ENCODE results near the gene PRKAG2.

The PRKAG2 gene

GRCh38 chr7:151761231-151761630, 115.7 kb downstream of the PRKAG2 start:
- H3K27ac ChIP-seq (ENCODE audit: insufficient read depth, low read depth, low read length, poor library complexity, severe bottlenecking), result no peak overlapping the region
- 88 to 98% methylated on average over 2 to 3 of the region's 3 CpGs for WGBS, 2 experiments
- H3K27me3 ChIP-seq (ENCODE audit: control insufficient read depth, insufficient read depth, low read length, poor library complexity, severe bottlenecking), result peaks cover 3% of the 10 kb centered on the region
- no peaks in the 10 kb centered on the region for H3K9me3 ChIP-seq (ENCODE audit: control insufficient read depth, low read length)
- peaks cover 9% of the 10 kb centered on the region for H3K4me1 ChIP-seq (ENCODE audit: control insufficient read depth, insufficient read depth, low read length)
- H3K36me3 ChIP-seq (ENCODE audit: control insufficient read depth, insufficient read depth, low read length), result no peaks in the 10 kb centered on the region
- no peak overlapping the region for H3K4me3 ChIP-seq (ENCODE audit: insufficient read depth, low read depth, low read length)

GRCh38 chr7:151759591-151760042, 117.3 kb downstream of the PRKAG2 start:
- H3K36me3 ChIP-seq (ENCODE audit: control insufficient read depth, insufficient read depth, low read length), result no peaks in the 10 kb centered on the region
- H3K27ac ChIP-seq (ENCODE audit: insufficient read depth, low read depth, low read length, poor library complexity, severe bottlenecking), result no peak overlapping the region
- H3K9me3 ChIP-seq (ENCODE audit: control insufficient read depth, low read length), result no peaks in the 10 kb centered on the region
- H3K4me3 ChIP-seq (ENCODE audit: insufficient read depth, low read depth, low read length), result no peak overlapping the region
- peaks cover 13% of the 10 kb centered on the region for H3K4me1 ChIP-seq (ENCODE audit: control insufficient read depth, insufficient read depth, low read length)
- H3K27me3 ChIP-seq (ENCODE audit: control insufficient read depth, insufficient read depth, low read length, poor library complexity, severe bottlenecking), result peaks cover 3% of the 10 kb centered on the region
- 57 to 58% methylated on average over 9 of the region's 9 CpGs for WGBS, 2 experiments

GRCh38 chr7:151758622-151759540, 118.0 kb downstream of the PRKAG2 start:
- Histone ChIP-seq H3K4me1 (ENCODE audit: control insufficient read depth, insufficient read depth, low read length) (peaks cover 13% of the 10 kb centered on the region), H3K27me3 (ENCODE audit: control insufficient read depth, insufficient read depth, low read length, poor library complexity, severe bottlenecking) (peaks cover 3% of the 10 kb centered on the region), H3K9me3 (ENCODE audit: control insufficient read depth, low read length) (no peaks in the 10 kb centered on the region), H3K27ac (ENCODE audit: insufficient read depth, low read depth, low read length, poor library complexity, severe bottlenecking) (no peak overlapping the region), H3K36me3 (ENCODE audit: control insufficient read depth, insufficient read depth, low read length) (no peaks in the 10 kb centered on the region), H3K4me3 (ENCODE audit: insufficient read depth, low read depth, low read length) (no peak overlapping the region)
- WGBS, 2 experiments, result 91 to 92% methylated on average over 18 of the region's 18 CpGs

GRCh38 chr7:151757274-151757673, 119.6 kb downstream of the PRKAG2 start:
- Histone ChIP-seq H3K27me3 (ENCODE audit: control insufficient read depth, insufficient read depth, low read length, poor library complexity, severe bottlenecking) (peaks cover 3% of the 10 kb centered on the region), H3K9me3 (ENCODE audit: control insufficient read depth, low read length) (no peaks in the 10 kb centered on the region), H3K36me3 (ENCODE audit: control insufficient read depth, insufficient read depth, low read length) (no peaks in the 10 kb centered on the region), H3K4me1 (ENCODE audit: control insufficient read depth, insufficient read depth, low read length) (peaks cover 13% of the 10 kb centered on the region), H3K27ac (ENCODE audit: insufficient read depth, low read depth, low read length, poor library complexity, severe bottlenecking) (no peak overlapping the region), H3K4me3 (ENCODE audit: insufficient read depth, low read depth, low read length) (no peak overlapping the region)
- 78 to 79% methylated on average over 8 of the region's 8 CpGs for WGBS, 2 experiments

GRCh38 chr7:151756866-151757265, 120.0 kb downstream of the PRKAG2 start:
- Histone ChIP-seq H3K9me3 (ENCODE audit: control insufficient read depth, low read length) (no peaks in the 10 kb centered on the region), H3K27ac (ENCODE audit: insufficient read depth, low read depth, low read length, poor library complexity, severe bottlenecking) (no peak overlapping the region)

GRCh38 chr7:151756076-151756731, 120.7 kb downstream of the PRKAG2 start:
- no peak overlapping the region for H3K27ac ChIP-seq (ENCODE audit: insufficient read depth, low read depth, low read length, poor library complexity, severe bottlenecking)
- no peaks in the 10 kb centered on the region for H3K36me3 ChIP-seq (ENCODE audit: control insufficient read depth, insufficient read depth, low read length)
- H3K4me3 ChIP-seq (ENCODE audit: insufficient read depth, low read depth, low read length), result no peak overlapping the region
- no peaks in the 10 kb centered on the region for H3K9me3 ChIP-seq (ENCODE audit: control insufficient read depth, low read length)
- 91 to 93% methylated on average over 19 of the region's 19 CpGs for WGBS, 2 experiments
- no peaks in the 10 kb centered on the region for H3K27me3 ChIP-seq (ENCODE audit: control insufficient read depth, insufficient read depth, low read length, poor library complexity, severe bottlenecking)
- H3K4me1 ChIP-seq (ENCODE audit: control insufficient read depth, insufficient read depth, low read length), result peaks cover 13% of the 10 kb centered on the region

More at GRCh38 chr7:151756866-151757265, 120.0 kb downstream of the PRKAG2 start:
- no peak overlapping the region for H3K4me3 ChIP-seq (ENCODE audit: insufficient read depth, low read depth, low read length)
- no peaks in the 10 kb centered on the region for H3K36me3 ChIP-seq (ENCODE audit: control insufficient read depth, insufficient read depth, low read length)
- H3K4me1 ChIP-seq (ENCODE audit: control insufficient read depth, insufficient read depth, low read length), result peaks cover 13% of the 10 kb centered on the region
- no peaks in the 10 kb centered on the region for H3K27me3 ChIP-seq (ENCODE audit: control insufficient read depth, insufficient read depth, low read length, poor library complexity, severe bottlenecking)
- 72 to 73% methylated on average over 13 of the region's 13 CpGs for WGBS, 2 experiments

- no peaks in the 10 kb centered on the region for H3K36me3 ChIP-seq (ENCODE audit: control insufficient read depth, insufficient read depth, low read length)
- H3K4me3 ChIP-seq (ENCODE audit: insufficient read depth, low read depth, low read length), result no peak overlapping the region
- no peaks in the 10 kb centered on the region for H3K27me3 ChIP-seq (ENCODE audit: control insufficient read depth, insufficient read depth, low read length, poor library complexity, severe bottlenecking)
- H3K27ac ChIP-seq (ENCODE audit: insufficient read depth, low read depth, low read length, poor library complexity, severe bottlenecking), result no peak overlapping the region
- H3K9me3 ChIP-seq (ENCODE audit: control insufficient read depth, low read length), result no peaks in the 10 kb centered on the region
- 91 to 92% methylated on average over 11 of the region's 11 CpGs for WGBS, 2 experiments
- peaks cover 13% of the 10 kb centered on the region for H3K4me1 ChIP-seq (ENCODE audit: control insufficient read depth, insufficient read depth, low read length)
Measured at GRCh38 chr7:151755131-151755801, 121.6 kb downstream of the PRKAG2 start.

GRCh38 chr7:151754688-151755130, 122.2 kb downstream of the PRKAG2 start:
- H3K4me1 ChIP-seq (ENCODE audit: control insufficient read depth, insufficient read depth, low read length), result peaks cover 13% of the 10 kb centered on the region
- H3K27me3 ChIP-seq (ENCODE audit: control insufficient read depth, insufficient read depth, low read length, poor library complexity, severe bottlenecking), result no peaks in the 10 kb centered on the region
- 84 to 87% methylated on average over 14 to 16 of the region's 17 CpGs for WGBS, 2 experiments
- H3K4me3 ChIP-seq (ENCODE audit: insufficient read depth, low read depth, low read length), result no peak overlapping the region
- no peak overlapping the region for H3K27ac ChIP-seq (ENCODE audit: insufficient read depth, low read depth, low read length, poor library complexity, severe bottlenecking)
- no peaks in the 10 kb centered on the region for H3K36me3 ChIP-seq (ENCODE audit: control insufficient read depth, insufficient read depth, low read length)
- H3K9me3 ChIP-seq (ENCODE audit: control insufficient read depth, low read length), result no peaks in the 10 kb centered on the region

- WGBS, 2 experiments, result 30 to 36% methylated on average over 14 of the region's 14 CpGs
- Histone ChIP-seq H3K36me3 (ENCODE audit: control insufficient read depth, insufficient read depth, low read length) (no peaks in the 10 kb centered on the region), H3K27ac (ENCODE audit: insufficient read depth, low read depth, low read length, poor library complexity, severe bottlenecking) (no peak overlapping the region), H3K4me1 (ENCODE audit: control insufficient read depth, insufficient read depth, low read length) (peaks cover 13% of the 10 kb centered on the region), H3K4me3 (ENCODE audit: insufficient read depth, low read depth, low read length) (no peak overlapping the region), H3K27me3 (ENCODE audit: control insufficient read depth, insufficient read depth, low read length, poor library complexity, severe bottlenecking) (no peaks in the 10 kb centered on the region), H3K9me3 (ENCODE audit: control insufficient read depth, low read length) (no peaks in the 10 kb centered on the region)
Measured at GRCh38 chr7:151754142-151754590, 122.7 kb downstream of the PRKAG2 start.

All from ectodermal cell (in vitro differentiated cells).